OCI-LY7 (cell line): ENCODE measurements around the gene TUBB6.

Experiments used
- CTCF ChIP-seq: fragments of 200-600 bp; sonication (generic); conservative IDR thresholded peaks from 2 replicates; pipeline ENCODE4 v1.5.1; 2014; ENCODE audit warnings: mild to moderate bottlenecking, antibody characterized with exemption, low read length, moderate library complexity, mixed read lengths
- EZH2phosphoT487 ChIP-seq: fragments of 200-600 bp; sonication (generic); IDR thresholded peaks from 2 replicates; pipeline ENCODE4 v1.6.1; 2018; ENCODE audit warnings: low read depth, borderline replicate concordance, mild to moderate bottlenecking, mixed run types, antibody characterized with exemption, low read length, moderate library complexity, mixed read lengths

- TF ChIP-seq CTCF (no peak), EZH2phosphoT487 (no peak)
Observed at GRCh38 chr18:12312976-12313375, 4.9 kb downstream of the TUBB6 start.
